HG03108 (cell line): ENCODE measurements around the gene MST1.
"Not testable (repeated sequence)": the region's sequence is repeated elsewhere in the genome, so short reads cannot be mapped to it uniquely, and the experiment has no call there.

Source experiments
- ATAC-seq: cut with Tn5 transposase; IDR thresholded peaks from one replicate; pipeline ENCODE4 v1.9.1; 2021; ENCODE audit warnings: moderate library complexity; ENCODE audit not compliant: unreplicated experiment

MST1 gene

DNA sequence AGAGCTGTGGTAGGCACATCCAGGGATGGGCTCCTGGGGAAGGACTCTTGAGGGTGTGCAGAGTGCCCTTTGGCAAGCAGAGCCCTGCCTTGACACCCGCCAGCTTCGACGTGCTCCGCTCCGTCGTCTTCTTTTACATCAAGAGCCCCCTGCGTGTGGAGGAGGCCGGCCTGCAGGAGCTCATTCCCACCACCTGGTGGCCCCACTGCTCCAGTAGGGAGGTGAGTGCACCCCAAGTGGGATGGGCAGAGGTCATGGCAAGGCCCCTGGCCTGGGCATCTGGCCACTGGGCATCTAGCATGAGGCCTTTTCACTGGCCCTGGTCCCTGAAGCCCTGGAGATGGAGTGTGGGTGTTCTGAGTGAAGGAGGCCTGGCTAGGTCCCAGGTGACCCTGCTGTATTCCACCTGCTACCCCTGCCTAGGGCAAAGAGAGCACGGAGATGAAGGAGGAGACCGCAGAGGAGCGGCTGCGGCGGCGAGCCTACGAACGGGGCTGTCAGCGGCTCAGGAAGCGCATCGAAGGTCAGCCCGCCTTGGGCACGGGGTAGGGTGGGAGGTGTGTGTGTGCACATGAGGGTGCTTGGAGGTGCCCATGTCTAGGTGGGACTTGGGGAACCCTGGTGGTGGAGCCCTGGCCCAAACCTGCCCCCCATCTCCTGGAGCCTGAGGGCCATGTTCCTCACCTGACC lies 12.3 kb upstream of the MST1 start:
- no peak for ATAC-seq

DNA sequence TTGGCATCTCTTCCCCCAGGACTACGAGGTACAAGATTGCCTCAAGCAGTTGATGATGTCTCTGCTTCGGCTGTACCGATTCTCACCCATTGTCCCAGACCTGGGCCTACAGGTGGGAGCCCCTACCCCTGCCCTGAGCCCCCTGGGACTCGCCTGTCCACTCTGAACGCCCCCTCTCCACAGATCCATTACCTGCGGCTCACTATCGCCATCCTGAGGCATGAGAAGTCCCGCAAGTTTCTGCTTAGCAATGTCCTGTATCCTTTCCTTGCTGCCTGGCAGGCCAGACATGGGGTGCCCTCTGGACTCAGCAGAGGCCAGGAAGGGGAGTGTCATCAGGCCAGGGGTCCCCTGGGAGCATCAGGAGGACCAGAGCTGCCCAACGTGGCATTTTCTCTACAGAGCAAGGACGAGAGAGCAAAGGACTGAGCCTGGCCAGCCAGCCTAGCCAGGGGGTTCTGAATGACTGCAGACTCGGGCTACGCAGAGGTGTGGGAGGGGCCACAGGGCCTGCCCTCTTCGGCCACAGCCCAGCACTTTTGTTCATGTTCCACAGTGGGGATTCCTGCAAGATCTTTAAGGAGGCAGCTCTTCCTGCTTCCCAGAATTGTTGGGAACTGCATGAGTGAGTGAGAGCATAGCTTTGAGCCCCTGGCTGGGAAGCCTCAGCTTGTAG lies 11.3 kb upstream of the MST1 start:
- no peak for ATAC-seq

DNA sequence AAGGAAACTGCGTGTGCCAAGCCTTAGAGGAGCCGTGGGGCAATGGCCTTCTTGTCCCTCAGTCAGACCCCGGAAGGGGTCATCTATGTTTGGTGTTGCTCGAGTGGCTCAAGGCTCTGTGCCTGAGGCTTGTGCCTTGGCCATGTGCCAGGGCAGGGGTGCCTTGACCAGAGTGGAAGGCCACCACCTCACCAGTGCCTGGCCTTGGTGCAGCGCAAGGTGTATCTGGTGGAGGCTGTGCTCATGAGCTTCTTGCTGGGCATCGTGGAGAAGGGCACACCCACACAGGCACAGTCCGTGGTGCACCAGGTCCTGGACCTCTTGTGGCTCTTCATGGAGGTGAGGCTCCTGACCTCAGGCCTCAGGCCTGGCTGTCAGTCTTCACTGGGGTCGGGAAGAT lies 10.7 kb upstream of the MST1 start:
- ATAC-seq = no peak

DNA sequence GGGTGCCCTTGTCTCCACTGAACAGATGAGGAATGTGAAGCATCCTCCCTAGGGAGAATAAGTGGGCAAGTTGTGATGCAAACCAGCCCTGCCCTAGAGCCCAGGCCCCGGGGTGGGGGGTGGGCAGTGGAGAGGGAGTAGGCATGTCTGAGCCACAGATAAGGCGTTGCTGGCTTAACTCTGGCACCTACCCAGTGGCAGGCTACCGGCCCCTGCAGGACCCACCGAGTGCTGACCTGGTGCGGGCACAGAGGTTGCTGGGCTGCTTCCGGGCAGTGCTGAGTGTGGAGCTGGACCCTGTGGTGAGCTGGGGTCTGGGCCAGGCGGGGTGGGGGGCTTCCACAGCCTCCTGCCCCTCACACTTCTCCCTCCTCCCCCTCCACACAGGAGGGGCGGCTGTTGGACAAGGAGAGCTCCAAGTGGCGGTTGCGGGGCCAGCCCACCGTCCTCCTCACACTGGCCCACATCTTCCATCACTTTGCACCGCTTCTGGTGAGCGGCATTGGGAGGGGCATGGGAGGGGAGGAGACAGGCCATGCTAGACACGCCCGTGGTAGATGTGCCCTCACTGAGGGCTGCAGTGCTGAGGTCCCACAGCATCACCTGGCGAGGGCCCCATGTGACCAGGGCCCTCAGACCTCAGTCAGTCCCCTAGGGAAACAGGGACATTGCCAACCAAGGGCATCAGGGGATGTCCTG lies 10.2 kb upstream of the MST1 start:
- ATAC-seq = no peak

DNA sequence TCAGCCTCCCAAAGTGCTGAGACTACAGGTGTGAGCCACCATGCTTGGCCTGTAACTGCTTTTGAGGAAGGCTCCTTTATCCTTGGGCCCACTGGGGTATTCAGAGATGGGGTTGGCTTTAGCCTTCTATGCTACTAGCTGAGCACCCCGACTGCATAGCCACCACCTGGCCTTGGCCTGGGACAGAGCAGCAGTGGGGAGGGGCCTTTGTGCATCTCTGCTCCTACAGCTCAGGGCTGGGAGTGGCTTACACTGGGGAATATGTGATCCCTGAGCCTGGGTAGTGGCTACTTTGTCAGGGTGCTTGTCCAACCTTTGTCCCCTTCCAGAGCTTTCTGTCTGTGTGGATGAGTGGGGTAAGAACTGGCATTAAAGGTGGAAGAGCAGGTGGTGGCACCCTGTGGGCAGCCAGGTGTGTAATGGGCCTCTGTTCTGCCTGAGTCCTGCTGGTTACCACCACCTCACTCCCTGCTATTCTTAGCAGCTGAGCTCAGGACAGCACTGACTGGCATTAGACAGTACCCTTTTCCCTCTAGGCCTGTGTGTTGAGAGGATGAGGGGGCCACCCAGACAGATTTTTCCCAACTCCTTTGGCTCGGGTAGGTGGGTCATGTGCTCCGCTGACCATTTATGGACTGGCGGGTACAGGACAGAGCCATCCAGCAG lies 6.2 kb upstream of the MST1 start:
- not testable (repeated sequence) for ATAC-seq

DNA sequence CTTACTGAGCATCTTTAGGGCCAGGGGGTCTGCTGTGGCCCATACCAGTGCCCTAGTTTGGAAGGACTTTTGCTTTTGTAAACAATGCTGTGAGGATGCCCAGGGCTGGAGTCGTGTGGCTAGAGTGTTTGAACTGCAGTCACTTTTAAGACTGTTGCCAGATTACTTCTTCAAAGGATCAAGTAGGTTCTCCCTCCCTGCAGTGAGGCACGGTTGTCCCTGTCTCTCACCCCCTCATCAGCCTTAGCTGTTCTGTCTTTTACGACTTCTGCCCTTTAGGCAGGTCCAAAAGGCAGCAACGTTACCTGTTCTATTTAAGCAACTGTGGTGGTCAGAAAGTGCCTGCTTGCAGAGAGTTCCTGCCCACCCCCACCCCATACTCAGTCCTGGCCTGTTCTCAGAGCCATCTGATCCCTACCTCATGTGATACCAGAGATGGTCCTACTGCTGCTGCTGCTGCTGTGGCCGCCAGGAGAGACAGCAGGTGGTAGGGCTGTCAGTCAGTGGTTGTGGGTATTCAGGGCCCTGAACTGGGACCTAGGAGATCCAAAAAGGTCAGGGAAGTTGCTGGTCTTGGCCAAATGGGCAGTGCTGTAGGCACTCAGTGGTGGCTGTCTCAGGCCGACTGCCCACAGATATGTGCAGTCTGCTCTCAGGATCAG lies 5.3 kb upstream of the MST1 start:
- ATAC-seq = not testable (repeated sequence)

DNA sequence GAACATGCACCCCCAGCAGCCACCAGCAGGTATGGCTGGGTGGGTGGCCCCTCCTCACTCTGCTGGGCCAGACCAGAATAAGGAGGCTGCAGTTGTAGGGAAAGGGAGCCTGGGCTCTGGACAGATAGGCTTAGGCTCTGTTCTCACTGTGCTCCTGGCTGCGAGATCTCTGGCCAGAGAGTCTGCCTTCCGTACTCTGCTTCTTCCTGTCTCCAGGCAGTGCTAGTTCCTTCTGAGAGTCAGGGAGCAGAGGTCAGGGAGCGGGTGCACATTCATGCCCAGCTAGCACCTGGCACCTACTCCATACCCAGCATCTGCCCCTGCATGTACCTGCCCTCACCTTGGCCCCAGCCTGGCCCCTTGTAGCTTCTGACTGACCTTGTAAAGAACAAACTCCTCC lies 2.2 kb upstream of the MST1 start:
- not testable (repeated sequence) for ATAC-seq

DNA sequence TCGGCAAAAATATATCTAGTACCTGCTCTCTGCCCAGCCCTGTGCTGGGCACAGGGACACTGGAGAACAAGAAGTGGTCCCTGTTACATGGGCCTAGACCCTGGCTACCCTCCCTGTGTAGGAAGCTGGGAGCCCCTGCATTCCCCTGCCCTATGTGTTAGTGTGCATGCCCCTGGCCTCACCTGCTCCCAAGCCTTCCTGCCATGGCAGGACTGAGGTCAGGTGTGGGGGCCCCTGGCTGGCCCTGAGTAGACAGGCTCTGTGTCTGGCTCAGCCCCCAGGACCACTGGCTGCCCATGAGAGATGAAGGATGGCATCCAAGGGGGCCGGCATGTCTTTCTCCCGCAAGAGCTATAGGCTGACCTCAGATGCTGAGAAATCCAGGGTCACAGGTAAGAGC lies 1.6 kb upstream of the MST1 start:
- ATAC-seq = not testable (repeated sequence)

DNA sequence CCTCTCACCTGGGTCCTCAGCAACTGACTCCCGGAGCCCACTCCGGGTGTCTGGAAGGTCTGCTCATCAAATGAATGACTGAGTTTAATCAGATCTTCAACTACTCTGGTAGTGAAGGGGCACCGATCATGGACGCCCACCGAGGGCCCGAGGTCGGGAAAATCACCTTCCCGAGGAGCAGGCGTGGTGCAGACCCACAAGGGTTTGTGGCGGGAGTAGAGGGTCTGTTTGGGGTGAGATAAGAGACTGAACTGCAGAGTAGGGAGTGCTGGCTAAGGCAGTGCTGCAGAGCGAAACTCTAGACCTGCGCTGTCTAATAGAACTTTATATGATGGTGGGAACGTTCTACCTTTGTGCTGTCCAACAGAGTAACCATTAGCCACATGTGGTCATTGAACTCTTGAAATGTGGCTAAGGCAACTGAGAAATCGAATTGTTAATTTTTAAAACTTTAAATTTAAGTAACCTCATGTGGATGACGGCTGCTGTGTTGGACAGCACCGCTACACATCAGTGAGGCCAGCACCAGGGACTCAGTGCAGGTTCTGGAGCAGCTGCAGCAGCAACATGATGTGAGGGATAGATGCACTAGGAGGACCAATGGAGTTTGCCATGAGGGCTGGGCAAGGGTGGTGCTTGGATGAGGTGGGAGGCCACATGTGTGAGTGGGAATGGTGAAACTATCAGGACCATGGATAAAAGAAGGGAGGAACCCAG lies 792 bp upstream of the MST1 start:
- not testable (repeated sequence) for ATAC-seq

DNA sequence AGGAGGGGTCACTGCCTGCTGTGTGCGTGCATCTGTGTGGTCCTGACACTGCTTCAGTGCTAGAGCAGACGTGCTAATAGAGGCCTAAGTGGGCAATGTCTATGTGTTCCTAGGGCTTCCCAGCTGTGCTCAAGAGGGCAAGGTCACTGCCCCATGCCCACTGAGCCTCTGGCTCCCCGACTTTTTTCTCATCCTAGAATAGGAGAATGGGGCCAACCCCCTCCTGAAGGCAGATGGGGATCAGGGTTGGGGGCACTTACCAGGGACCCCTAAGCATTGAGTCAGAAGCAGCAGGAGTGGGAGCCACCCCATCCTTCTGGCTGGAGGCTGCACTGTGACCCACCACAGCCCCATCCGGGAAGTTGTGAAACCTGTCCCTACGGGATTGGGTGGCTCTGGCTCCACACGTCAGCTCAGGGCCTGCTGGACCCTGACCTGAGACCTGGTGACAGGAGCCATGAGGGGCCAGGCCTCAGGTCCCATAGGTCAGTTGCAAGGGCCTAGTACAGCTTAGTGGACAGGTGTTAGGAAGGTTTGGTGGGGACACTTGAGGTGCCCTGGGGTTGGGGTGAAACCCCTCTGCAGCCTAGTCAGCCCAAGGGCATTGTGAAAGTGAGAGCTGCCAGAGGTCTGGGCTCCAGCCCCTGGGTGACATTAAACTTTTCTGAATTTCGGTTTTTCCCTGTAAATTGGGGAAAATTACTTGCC lies 782 bp downstream of the MST1 start:
- ATAC-seq = not testable (repeated sequence)

DNA sequence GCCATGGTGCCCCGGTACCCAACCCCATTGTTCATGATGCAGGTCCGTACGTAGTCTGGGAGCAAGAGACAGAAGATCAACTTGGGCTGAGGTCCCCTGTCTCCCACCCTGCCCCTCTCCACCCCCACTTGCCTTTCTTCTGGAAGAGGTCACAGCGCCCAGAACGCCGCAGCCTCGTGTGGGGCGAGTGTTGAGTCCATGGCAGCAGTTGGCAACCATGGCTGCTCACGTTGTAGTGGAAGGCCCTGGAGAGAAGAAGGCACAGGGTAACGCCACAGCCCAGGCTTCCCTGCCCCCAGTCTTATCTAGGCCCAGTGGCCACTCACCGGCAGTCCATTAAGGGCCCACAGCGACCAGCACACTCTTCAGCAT lies 1.9 kb downstream of the MST1 start:
- not testable (repeated sequence) for ATAC-seq

DNA sequence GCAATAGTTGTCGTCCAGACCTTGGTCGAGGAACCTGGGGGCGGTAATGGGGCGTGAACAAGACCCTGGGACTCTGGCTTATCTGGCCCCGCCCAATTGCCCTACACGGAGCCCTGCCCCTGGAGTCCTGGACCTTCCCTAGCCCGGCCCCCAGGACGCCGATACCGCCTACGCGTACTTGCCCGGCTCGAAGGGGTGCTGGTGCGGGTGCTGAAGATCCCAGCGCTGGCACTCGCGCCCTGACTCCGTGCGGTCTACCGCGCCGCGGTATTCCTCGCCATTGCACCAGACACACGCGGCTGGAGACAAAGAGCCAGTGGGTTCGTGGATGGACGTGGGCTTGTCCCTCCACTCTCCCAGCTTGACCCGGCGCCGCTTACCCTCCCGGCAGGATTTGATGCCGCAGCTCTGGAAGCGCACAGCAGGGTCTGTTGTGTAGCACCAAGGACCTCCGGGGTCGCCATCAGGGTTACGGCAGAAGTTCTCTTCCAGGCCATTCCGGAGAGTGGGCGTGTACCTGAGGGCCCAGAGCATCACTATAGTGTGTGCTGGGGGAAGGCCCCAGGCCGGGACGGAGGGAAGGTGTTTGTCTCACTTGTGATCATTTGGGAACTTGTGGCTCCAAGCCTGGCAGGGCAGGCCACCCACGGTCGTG lies 2.4 kb downstream of the MST1 start:
- ATAC-seq = not testable (repeated sequence)

DNA sequence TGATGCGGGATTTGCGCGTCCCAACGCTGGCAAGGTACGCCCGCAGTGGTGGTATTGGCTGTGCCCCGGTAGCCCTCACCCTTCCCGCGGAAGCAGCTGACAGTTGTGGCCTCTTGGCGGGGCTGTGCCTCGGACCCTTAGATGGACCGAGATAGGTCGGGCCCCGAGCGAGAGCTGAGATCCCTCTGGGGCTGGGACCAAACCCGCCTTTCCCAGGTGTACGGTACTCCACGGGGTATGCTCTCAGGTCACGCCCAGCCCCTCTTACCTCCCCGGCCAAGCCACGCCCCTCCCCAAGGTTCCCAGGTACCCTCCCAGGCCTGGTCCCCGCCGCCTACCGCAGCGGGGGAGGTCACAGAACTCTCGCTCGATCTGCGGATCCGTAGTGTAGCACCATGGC lies 2.9 kb downstream of the MST1 start:
- ATAC-seq = not testable (repeated sequence)

DNA sequence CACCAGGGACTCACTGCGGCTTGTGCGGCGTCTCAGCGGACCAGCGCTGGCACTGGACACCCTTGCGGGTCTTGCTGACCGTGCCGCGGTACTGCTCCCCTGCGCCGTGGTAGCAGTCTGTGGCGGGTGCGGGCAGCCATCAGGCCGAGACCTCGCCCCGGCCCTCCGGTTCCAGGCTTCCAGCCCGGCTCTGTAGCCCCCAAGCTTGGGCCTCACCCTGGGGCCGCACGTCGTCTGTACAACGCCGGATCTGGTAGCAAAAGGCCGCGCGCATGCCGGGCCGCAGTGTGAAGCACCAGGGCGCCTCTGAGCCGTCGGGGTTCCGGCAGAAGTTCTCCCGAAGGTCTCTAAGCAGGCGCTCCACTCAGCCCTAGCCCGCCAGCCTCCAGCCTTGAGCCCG lies 3.4 kb downstream of the MST1 start:
- not testable (repeated sequence) for ATAC-seq

DNA sequence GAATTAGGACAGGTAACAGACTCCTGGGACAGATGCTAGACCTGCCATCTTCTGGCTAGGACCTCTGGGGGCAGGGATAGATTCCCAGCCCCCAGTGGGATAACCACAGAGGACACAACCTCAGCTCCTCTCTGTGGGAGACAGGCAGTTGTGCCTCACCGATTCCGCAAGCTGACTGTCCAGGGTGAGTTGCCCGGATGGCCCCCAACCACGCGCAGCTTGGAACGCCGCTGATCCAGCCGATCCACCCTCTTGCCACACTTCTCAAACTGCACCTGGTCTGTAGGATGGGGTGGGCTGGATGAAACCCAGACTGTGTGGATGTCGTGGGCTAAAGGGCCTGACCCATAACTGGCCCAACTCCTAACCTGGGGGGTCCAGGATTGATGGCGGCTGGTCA lies 4.2 kb downstream of the MST1 start:
- not testable (repeated sequence) for ATAC-seq

DNA sequence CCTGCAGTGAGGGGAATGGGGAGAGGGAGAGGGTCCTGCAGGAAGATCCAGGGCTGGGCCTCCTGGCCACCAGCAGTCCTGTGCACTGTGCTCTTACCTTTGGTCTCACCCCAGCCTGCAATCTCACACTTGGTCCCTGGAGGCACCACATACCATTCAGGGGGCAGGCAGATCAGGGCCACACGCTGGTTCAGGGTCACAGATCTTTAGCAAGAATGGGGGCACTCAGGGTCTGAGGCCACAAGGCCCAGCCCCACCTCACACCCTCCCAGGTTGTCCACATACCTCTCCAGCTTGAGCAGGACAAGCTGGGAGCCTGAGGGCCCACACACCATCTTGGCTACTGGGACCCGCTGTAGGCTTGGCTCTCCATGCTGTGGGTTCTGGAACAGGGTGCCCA lies 4.8 kb downstream of the MST1 start:
- not testable (repeated sequence) for ATAC-seq

DNA sequence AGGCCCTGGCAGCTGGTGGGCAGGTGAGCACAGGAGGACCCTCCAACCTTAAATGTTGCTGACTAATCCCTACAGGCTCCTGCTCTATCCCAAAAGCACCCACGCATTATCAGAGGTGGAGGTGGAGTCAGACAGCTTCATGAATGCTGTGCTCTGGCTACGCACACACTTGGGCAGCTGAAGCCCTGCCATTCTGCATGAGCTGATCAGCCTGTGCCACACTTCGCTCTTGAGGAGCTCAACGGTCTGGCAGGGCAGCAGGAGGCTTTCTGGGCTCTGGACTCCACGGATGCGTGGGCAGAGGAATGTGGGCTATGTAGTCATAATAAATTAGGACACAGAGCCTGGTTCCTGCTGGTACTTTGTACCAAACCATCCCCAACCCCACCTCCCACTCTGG lies 6.1 kb downstream of the MST1 start:
- ATAC-seq = no peak

DNA sequence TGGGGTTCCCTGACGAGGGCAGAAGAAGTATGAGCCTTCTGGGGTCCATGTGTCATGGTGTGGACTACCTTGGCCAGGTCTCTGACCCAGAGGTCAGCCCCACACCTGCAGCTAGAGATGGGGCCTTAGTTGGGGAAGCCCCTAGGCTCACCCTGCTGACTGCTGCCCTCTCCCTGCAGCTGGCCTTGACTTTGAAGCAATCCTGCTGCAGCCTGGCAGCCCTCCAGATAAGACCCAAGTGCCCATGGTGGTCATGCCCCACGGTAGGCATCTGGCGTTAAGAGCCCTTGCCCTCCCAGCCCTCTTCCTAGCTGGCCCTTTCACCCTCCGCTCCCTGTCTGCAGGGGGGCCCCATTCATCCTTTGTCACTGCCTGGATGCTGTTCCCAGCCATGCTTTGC lies 7.7 kb downstream of the MST1 start:
- no peak for ATAC-seq

DNA sequence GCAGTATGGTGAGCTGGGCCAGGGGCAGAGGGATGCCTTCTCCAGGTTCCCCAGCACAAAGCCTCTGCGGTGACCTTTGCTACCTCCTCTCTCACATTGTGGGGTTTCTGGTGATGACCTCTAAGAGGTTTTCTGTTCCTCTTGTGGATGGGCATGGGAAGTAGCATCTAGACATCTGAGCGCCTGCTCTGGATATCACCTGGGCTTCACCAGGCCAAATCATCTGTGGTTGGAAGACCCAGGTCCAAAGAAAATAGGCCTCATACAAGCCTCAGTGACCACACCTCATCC lies 8.1 kb downstream of the MST1 start:
- ATAC-seq = no peak
